Stimulated activated naive B cell treated with anti-CD40 and anti-IgM and Interleukin-4, amounts not matched to agents 10 μg/mL and 1 μg/mL and 100 μg/mL, for 72 hours (primary cell): ENCODE results near the gene UCK2.

Experiments used
- ATAC-seq, 2 donors: fragments of 150-1000 bp; cut with Tn5 transposase; replicated peaks; 2 replicates each; pipeline ENCODE4 v1.10.0; 2021; ENCODE audit warnings: moderate library complexity in 1 of 2
- DNase-seq: peaks from one replicate; pipeline ENCODE4 v3.0.0; 2021
- H3K27ac Mint-ChIP-seq: one replicate; pipeline ENCODE4 v1.8.0; 2022; ENCODE audit warnings: mild to moderate bottlenecking, mixed read lengths
- H3K27me3 Mint-ChIP-seq, 2 donors: one replicate each; pipeline ENCODE4 v1.8.0; 2022; ENCODE audit warnings: mixed read lengths in 2 of 2
- H3K36me3 Mint-ChIP-seq, 2 donors: one replicate each; pipeline ENCODE4 v1.8.0; 2022; ENCODE audit warnings: mixed read lengths in 2 of 2, mild to moderate bottlenecking in 1 of 2
- H3K4me1 Mint-ChIP-seq, 2 donors: one replicate each; pipeline ENCODE4 v1.8.0; 2022; ENCODE audit warnings: mixed read lengths in 2 of 2, mild to moderate bottlenecking in 1 of 2
- H3K4me3 Mint-ChIP-seq, 2 donors: one replicate each; pipeline ENCODE4 v1.8.0; 2022; ENCODE audit warnings: mild to moderate bottlenecking in 2 of 2, mixed read lengths in 2 of 2, moderate library complexity in 1 of 2
- H3K9me3 Mint-ChIP-seq, 2 donors: one replicate each; pipeline ENCODE4 v1.8.0; 2022; ENCODE audit warnings: mixed read lengths in 2 of 2, mild to moderate bottlenecking in 1 of 2

UCK2 gene

GRCh38 chr1:165915480-165915879 is 88.1 kb downstream of the UCK2 start:
- H3K27ac Mint-ChIP-seq, result no peak overlapping the region
- no peak for ATAC-seq
- no peak for DNase-seq
- peaks cover 2 to 13% of the 10 kb centered on the region in 2 donors for H3K36me3 Mint-ChIP-seq
- H3K27me3 Mint-ChIP-seq, result no peaks in the 10 kb centered on the region
- no peak overlapping the region for H3K4me3 Mint-ChIP-seq
- H3K9me3 Mint-ChIP-seq, result no peaks in the 10 kb centered on the region
- peaks cover 1 to 7% of the 10 kb centered on the region in 2 donors for H3K4me1 Mint-ChIP-seq

- Mint-ChIP-seq H3K4me1 (peaks cover 1 to 7% of the 10 kb centered on the region in 2 donors), H3K27me3 (no peaks in the 10 kb centered on the region), H3K4me3 (no peak overlapping the region), H3K36me3 (peaks cover 1 to 12% of the 10 kb centered on the region in 2 donors), H3K9me3 (no peaks in the 10 kb centered on the region), H3K27ac (no peak overlapping the region)
- DNase-seq (no peak), ATAC-seq (no peak)
Measured at GRCh38 chr1:165915932-165916348, 88.5 kb downstream of the UCK2 start.

DNA sequence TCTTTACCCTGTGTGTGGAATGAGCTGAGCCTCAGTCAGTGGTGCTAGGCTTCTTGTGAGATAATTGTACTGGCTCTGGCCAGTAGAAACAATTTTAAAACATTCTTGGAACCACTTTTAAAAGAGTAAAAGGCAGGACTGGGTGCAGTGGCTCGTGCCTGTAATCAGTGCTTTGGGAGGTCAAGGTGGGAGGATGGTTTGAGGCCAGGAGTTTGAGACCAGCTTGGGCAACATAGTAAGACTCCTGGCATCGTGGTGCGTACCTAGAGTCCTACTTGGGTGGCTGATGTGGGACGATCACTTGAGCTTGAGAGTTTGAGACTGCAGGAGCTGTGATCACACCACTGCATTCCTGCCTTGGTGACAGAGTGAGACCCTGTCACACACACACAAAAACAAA is 89.8 kb downstream of the UCK2 start:
- H3K36me3 Mint-ChIP-seq, result peaks cover 1 to 12% of the 10 kb centered on the region in 2 donors
- no peaks in the 10 kb centered on the region for H3K27me3 Mint-ChIP-seq
- DNase-seq (no peak), ATAC-seq (no peak)
- H3K27ac Mint-ChIP-seq, result no peak overlapping the region
- H3K9me3 Mint-ChIP-seq, result no peaks in the 10 kb centered on the region
- peaks cover 1 to 7% of the 10 kb centered on the region in 2 donors for H3K4me1 Mint-ChIP-seq
- H3K4me3 Mint-ChIP-seq, result no peak overlapping the region

GRCh38 chr1:165924117-165924516 is 96.7 kb downstream of the UCK2 start:
- ATAC-seq (peak in 1 of 2 donors; percentile 45), DNase-seq (no peak)
- Mint-ChIP-seq H3K4me3 (no peak overlapping the region), H3K36me3 (peaks cover 0 to 1% of the 10 kb centered on the region in 2 donors), H3K9me3 (no peaks in the 10 kb centered on the region), H3K27ac (no peak overlapping the region), H3K27me3 (peaks cover 19 to 36% of the 10 kb centered on the region in 2 donors), H3K4me1 (peaks cover 2 to 11% of the 10 kb centered on the region in 2 donors)

GRCh38 chr1:165925498-165926079 is 98.2 kb downstream of the UCK2 start:
- Mint-ChIP-seq H3K27ac (no peak overlapping the region), H3K4me3 (no peak overlapping the region), H3K27me3 (peaks cover 22 to 40% of the 10 kb centered on the region in 2 donors), H3K9me3 (no peaks in the 10 kb centered on the region), H3K36me3 (peaks cover 0 to 1% of the 10 kb centered on the region in 2 donors), H3K4me1 (peaks cover 2 to 11% of the 10 kb centered on the region in 2 donors)
- no peak for ATAC-seq
- no peak for DNase-seq

- DNase-seq, result no peak
- Mint-ChIP-seq H3K27ac (no peak overlapping the region), H3K27me3 (peaks cover 33 to 43% of the 10 kb centered on the region in 2 donors)
Measured at GRCh38 chr1:165927169-165927568, 99.8 kb downstream of the UCK2 start.

GRCh38 chr1:165928075-165928731 is 100.8 kb downstream of the UCK2 start:
- Mint-ChIP-seq H3K4me1 (peaks cover 2 to 11% of the 10 kb centered on the region in 2 donors), H3K9me3 (no peaks in the 10 kb centered on the region), H3K27ac (no peak overlapping the region), H3K4me3 (no peak overlapping the region), H3K36me3 (peaks cover 0 to 1% of the 10 kb centered on the region in 2 donors), H3K27me3 (peaks cover 35 to 42% of the 10 kb centered on the region in 2 donors)
- DNase-seq, result peak; percentile 9
- ATAC-seq, result peak; percentile 71 to 73

More at GRCh38 chr1:165927169-165927568, 99.8 kb downstream of the UCK2 start:
- Mint-ChIP-seq H3K4me3 (no peak overlapping the region), H3K9me3 (no peaks in the 10 kb centered on the region), H3K4me1 (peaks cover 2 to 11% of the 10 kb centered on the region in 2 donors), H3K36me3 (peaks cover 0 to 1% of the 10 kb centered on the region in 2 donors)
- ATAC-seq, result no peak

DNA sequence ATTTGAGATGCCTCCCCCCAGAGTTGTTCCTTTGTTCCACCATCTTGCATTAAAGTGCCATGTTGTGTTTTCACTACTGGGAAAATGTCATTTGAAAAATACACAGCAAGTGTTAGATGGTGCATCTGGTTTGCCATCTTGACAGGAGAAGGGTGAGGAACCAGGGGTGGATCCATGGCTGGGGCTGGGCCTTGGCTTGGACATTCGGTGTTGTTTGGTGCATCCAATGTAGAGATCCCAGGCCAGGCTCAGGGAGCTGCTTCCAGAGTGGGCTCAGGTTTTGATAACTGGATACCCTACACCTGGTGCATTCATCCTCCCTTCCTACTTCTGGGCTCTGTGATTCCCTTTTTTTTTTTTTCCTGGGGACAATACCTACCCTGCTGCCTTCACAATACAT is 103.5 kb downstream of the UCK2 start:
- Mint-ChIP-seq H3K27me3 (peaks cover 21 to 35% of the 10 kb centered on the region in 2 donors), H3K4me3 (no peak overlapping the region)
- no peak for ATAC-seq

DNA sequence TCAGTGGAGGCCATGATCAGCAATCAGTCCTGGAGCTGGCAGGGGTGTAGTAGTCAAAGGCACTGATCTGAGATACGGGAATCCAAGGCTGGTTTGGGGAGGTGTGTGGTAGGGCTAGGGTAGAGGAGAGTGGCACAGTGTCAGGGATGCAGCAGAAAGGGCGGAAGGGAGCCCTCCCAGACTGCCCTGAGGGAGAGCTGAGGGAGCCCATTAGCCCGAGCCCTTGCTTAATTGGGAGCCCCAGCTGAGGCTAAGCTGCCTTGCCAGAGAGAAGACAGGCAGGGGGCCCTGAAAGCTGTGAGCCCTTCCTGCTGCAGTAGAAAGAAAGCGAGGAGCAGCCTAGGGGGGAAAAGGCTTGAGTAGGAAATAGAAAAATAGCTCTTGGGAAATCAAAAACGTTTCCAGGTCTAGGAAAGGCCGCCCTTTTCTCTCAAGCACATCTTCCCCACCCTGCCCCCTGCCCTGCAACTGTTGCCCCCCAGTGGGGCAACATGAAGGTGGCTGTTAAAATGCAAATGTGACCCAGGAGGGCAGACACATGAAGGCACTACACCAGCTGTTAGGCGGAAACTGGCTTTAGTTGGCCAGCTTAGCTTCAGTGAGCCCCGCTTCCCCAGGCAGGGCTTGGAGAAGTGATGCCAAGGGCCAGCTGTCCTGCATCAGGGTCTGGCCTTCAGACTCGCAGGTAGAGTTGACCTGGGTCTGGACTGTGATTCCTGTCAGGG is 106.2 kb downstream of the UCK2 start:
- Mint-ChIP-seq H3K36me3 (no peaks in the 10 kb centered on the region), H3K27ac (no peak overlapping the region), H3K4me3 (no peak overlapping the region), H3K4me1 (no peaks in the 10 kb centered on the region), H3K27me3 (peaks cover 7 to 34% of the 10 kb centered on the region in 2 donors), H3K9me3 (no peaks in the 10 kb centered on the region)
- DNase-seq, result no peak
- ATAC-seq, result no peak

More for the DNA sequence above, 103.5 kb downstream of the UCK2 start:
- Mint-ChIP-seq H3K36me3 (no peaks in the 10 kb centered on the region), H3K9me3 (no peaks in the 10 kb centered on the region), H3K4me1 (no peaks in the 10 kb centered on the region), H3K27ac (no peak overlapping the region)
- DNase-seq, result no peak

GRCh38 chr1:165936542-165936941 is 109.1 kb downstream of the UCK2 start:
- H3K27ac Mint-ChIP-seq, result no peak overlapping the region
- DNase-seq, result no peak
- no peaks in the 10 kb centered on the region for H3K4me1 Mint-ChIP-seq
- H3K9me3 Mint-ChIP-seq, result no peaks in the 10 kb centered on the region
- no peak overlapping the region for H3K4me3 Mint-ChIP-seq
- H3K27me3 Mint-ChIP-seq, result peaks cover 8 to 29% of the 10 kb centered on the region in 2 donors
- no peak for ATAC-seq
- H3K36me3 Mint-ChIP-seq, result no peaks in the 10 kb centered on the region

- Mint-ChIP-seq H3K27me3 (peaks cover 14 to 30% of the 10 kb centered on the region in 2 donors), H3K4me3 (no peak overlapping the region), H3K9me3 (no peaks in the 10 kb centered on the region), H3K27ac (no peak overlapping the region), H3K4me1 (no peaks in the 10 kb centered on the region), H3K36me3 (no peaks in the 10 kb centered on the region)
- no peak for ATAC-seq
- DNase-seq, result no peak
Measured at GRCh38 chr1:165937829-165938228, 110.4 kb downstream of the UCK2 start.

DNA sequence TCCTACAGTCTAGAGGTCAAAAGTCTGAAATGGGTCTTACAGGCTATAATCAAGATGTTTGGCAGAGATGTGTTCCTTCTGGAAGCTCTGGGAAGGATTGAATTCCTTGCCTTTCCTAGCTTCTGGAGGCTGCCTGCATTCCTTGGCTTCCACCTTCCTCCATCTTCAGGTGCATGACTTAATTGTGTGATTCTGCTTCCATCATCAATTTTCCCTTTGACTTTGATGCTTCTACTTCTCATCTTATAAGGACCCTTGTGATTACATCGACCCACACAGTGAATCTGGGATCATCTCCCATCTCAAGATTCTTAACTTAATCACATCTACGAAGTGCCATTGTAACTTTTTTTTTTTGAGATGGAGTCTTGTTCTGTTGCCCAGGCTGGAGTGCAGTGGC is 111.4 kb downstream of the UCK2 start:
- H3K4me1 Mint-ChIP-seq, result no peaks in the 10 kb centered on the region

GRCh38 chr1:165941531-165941930 is 114.1 kb downstream of the UCK2 start:
- ATAC-seq, result no peak

More for the DNA sequence above, 111.4 kb downstream of the UCK2 start:
- DNase-seq (no peak), ATAC-seq (no peak)
- no peak overlapping the region for H3K4me3 Mint-ChIP-seq
- H3K27ac Mint-ChIP-seq, result no peak overlapping the region
- H3K27me3 Mint-ChIP-seq, result peaks cover 14 to 30% of the 10 kb centered on the region in 2 donors
- H3K36me3 Mint-ChIP-seq, result no peaks in the 10 kb centered on the region
- no peaks in the 10 kb centered on the region for H3K9me3 Mint-ChIP-seq

GRCh38 chr1:165942062-165942461 is 114.6 kb downstream of the UCK2 start:
- Mint-ChIP-seq H3K36me3 (no peaks in the 10 kb centered on the region), H3K27me3 (peaks cover 18 to 20% of the 10 kb centered on the region in 2 donors), H3K4me1 (no peaks in the 10 kb centered on the region), H3K4me3 (no peak overlapping the region), H3K9me3 (no peaks in the 10 kb centered on the region), H3K27ac (no peak overlapping the region)
- ATAC-seq (no peak), DNase-seq (no peak)

More at GRCh38 chr1:165941531-165941930, 114.1 kb downstream of the UCK2 start:
- no peak overlapping the region for H3K27ac Mint-ChIP-seq
- peaks cover 20% of the 10 kb centered on the region in 2 donors for H3K27me3 Mint-ChIP-seq
- H3K4me3 Mint-ChIP-seq, result no peak overlapping the region
- no peaks in the 10 kb centered on the region for H3K9me3 Mint-ChIP-seq
- DNase-seq, result no peak
- H3K4me1 Mint-ChIP-seq, result no peaks in the 10 kb centered on the region
- no peaks in the 10 kb centered on the region for H3K36me3 Mint-ChIP-seq
